Peyer's patch (tissue), 4 donors: Measurements from ENCODE around the gene CRHBP.

ENCODE experiments used
- CTCF ChIP-seq, 6 experiments: fragments of 450-650 bp in 4 of 6; fragments of 200-600 bp in 2 of 6; sonication (generic) in 1 of 6; IDR thresholded peaks; one replicate each; pipeline ENCODE4 v1.5.1; 2017 to 2019; ENCODE audit warnings: antibody characterized with exemption in 6 of 6, mild to moderate bottlenecking in 3 of 6, moderate library complexity in 1 of 6
- POLR2A ChIP-seq, 2 donors: fragments of 450-650 bp; IDR thresholded peaks; one replicate each; pipeline ENCODE4 v1.5.1; 2017; ENCODE audit warnings: antibody characterized with exemption in 2 of 2, mild to moderate bottlenecking in 2 of 2, moderate library complexity in 2 of 2

DNA sequence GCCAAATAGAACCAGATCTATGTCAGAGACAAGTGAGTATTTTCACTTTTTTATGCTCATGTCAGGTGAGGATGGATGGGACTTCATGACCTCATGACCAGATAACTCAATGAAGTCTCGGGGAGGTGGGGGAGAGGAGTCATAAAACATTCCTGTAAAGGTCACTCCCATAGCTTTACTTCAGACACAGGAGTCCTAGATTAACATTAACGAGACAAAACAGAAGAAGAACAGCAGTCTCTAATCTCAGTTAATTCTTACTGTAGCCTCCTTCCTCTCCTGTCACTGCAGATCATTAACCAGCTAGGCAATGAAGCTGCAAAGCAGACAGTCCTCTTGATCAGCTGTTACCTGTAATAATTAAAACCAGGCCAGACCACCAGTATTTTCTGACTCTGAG is 11.2 kb downstream of the CRHBP start:
- TF ChIP-seq POLR2A (IDR thresholded peaks at IDR 0.05), result no peak
- TF ChIP-seq CTCF (IDR thresholded peaks at IDR 0.05), result no peak
